Measurements from ENCODE around the gene OR10Z1.

Gene OR10Z1, protein sequence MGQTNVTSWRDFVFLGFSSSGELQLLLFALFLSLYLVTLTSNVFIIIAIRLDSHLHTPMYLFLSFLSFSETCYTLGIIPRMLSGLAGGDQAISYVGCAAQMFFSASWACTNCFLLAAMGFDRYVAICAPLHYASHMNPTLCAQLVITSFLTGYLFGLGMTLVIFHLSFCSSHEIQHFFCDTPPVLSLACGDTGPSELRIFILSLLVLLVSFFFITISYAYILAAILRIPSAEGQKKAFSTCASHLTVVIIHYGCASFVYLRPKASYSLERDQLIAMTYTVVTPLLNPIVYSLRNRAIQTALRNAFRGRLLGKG

DNA sequence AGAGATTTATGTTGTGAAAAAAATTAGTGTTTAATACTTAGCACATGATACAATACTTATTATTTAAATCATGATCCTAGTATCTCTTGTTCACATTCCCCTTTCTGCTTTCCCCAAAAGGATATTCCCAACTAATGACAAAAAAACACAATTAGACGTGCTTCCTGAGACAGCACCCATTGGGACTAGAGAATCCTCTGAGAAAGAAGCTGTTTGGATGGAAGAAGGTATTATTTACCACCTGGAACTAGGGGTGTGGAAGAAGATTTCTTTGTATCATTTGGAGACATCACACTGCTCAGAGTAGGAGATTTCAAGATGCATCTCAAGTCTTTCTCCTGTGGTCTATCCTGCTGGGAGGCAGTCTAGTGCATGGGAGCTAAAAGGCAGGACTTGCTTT is at the start of gene OR10Z1:
TSS of gene OR10Z1 (plus strand) at position 301 of the 400 bp plus-strand sequence. CDS start 1,171 bp downstream, outside the sequence.
- DNase-seq (ENCODE audit: low read depth in 2 of 3, low spot score in 2 of 3), result no peak

- DNase-seq (ENCODE audit: low read depth in 2 of 3, low spot score in 2 of 3), result no peak
These were observed 45.4 kb upstream of the OR10Z1 start for GRCh38 chr1:158559696-158560095.

DNA sequence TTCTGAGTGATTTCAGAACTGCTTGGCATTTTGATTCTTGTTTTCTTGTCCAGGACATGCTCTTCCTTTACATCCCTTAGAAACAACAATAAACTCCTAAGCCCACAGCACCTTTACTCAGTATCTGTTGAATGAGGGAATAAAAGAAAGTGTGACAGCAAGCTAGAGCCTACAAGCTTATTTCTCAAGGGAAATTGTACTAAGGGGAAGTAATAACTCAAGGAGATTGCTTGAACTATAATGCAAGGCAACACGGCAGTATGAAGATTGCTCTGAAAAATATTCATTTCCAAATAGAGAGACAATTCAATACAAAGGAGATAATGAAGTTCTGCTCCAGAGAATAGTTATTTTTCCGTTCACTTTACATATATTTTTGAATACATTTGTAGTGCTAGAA is 41.2 kb upstream of the OR10Z1 start:
- no peak for DNase-seq (ENCODE audit: low read depth in 2 of 3, low spot score in 2 of 3)

DNA sequence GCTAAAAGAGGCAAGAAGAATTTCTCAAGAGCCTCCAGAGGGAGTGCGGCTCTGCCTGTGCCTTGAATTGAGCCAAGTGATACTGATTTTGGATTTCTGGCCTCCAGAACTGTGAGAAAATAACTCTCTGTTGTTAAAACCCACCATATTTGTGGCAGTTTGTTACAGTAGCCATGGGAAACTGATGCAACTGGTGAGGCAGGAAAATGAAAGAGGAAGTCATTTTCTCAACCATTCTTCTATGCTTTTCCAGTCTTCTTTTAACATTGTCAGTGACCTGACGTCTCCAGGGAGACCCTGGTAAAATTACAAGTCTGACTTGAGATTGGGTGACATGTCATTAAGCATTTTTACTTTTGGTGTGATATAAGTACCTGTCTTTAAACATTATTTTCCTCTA is 40.5 kb upstream of the OR10Z1 start:
- no peak for DNase-seq (ENCODE audit: low read depth in 2 of 3, low spot score in 2 of 3)

DNA sequence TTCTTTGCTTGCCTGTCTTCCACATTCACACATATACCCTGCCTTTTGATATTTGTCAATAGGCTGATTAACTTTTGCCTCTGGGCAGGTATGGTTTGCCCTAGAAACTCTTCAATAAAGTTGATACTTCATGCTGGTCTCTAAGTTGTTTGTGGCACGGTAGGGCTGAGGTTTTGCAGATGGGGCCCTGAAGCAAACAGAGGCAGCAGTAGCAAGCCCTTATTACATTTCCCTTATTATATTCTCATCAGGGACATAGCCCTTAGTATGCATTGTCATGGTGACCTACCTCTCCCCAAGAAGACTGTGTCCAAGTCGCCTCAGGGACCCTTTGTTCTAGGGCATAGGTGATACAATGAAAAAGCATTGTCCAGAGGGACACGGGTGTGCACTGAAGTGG is 34.6 kb upstream of the OR10Z1 start, which contains the start of gene OR6P1:
TSS of gene OR6P1 (minus strand) at position 101 of the 400 bp plus-strand sequence. CDS start 6,976 bp downstream, outside the sequence.
- no peak for DNase-seq (ENCODE audit: low read depth in 2 of 3, low spot score in 2 of 3)

GRCh38 chr1:158572226-158572625 is 32.8 kb upstream of the OR10Z1 start:
- DNase-seq (ENCODE audit: low read depth in 2 of 3, low spot score in 2 of 3), result no peak

GRCh38 chr1:158577561-158577960 is 27.5 kb upstream of the OR10Z1 start:
- no peak for DNase-seq (ENCODE audit: low read depth in 2 of 3, low spot score in 2 of 3)

GRCh38 chr1:158579733-158580132 is 25.3 kb upstream of the OR10Z1 start, which contains the start of gene OR10X1:
OR10X1 (minus strand) TSS chr1:158579899; CDS start chr1:158579899, 0 bp downstream.
- no peak for DNase-seq (ENCODE audit: low read depth in 2 of 3, low spot score in 2 of 3)

DNA sequence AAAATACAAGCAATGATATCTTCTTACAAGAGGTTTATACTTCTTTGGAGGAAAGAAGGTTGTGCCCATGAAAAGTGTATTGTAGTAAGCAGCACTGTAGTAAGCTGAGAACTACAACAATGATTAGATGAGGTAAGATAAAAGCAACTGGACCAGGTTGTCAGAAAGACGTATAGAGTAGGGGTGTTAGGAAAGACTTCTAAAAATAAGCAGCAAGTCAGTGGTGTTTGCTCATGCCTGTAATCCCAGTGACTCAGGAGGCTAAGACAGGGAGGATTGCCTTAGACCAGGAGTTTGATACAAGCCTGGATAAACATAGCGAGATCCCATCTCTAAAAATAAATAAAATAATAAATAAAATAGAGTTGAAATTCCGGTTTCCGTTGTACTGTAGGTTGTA is 21.1 kb upstream of the OR10Z1 start:
- no peak for DNase-seq (ENCODE audit: low read depth in 2 of 3, low spot score in 2 of 3)

GRCh38 chr1:158586942-158587341 is 18.1 kb upstream of the OR10Z1 start:
- no peak for DNase-seq (ENCODE audit: low read depth in 2 of 3, low spot score in 2 of 3)

- DNase-seq (ENCODE audit: low read depth in 2 of 3, low spot score in 2 of 3), result no peak
These were observed 4.3 kb upstream of the OR10Z1 start for GRCh38 chr1:158600735-158601134.

DNA sequence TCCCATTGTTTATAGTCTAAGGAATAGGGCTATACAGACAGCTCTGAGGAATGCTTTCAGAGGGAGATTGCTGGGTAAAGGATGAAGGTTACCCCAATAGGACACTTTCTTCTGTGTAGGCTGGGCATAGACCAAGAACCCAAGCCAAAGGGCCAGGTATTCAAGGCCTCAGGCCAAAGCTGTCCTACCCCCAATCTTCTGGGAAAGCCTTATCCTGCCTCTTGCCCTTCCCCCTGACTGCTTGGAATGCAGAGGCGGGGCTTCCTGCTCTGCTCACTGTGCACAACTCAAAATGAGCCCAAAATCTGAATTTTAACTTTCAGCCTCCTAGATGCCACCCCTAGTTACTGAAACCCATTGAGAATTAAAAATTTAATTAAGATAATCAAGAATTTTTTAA is 2.2 kb downstream of the OR10Z1 start:
- DNase-seq (ENCODE audit: low read depth in 2 of 3, low spot score in 2 of 3), result no peak

DNA sequence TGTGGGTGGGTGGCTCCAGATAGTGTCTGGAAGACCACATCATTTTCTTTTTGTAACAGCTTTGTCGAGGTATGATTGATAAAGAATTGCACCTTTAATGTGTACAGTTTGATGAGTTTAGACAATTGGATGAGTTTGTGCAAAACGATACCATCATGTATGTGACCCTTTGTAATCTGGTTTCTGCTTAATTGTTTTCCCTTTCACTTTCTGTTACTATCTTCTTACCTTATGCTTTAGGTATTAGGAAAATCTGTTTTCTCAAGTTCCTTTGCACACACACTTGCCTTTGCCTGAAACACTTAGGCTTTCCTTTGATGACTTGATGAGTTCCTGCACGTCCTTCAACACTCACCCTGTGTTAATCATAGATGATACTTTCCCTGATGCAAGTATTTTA is 6.8 kb downstream of the OR10Z1 start:
- no peak for DNase-seq (ENCODE audit: low read depth in 2 of 3, low spot score in 2 of 3)

GRCh38 chr1:158613764-158614163 is 8.7 kb downstream of the OR10Z1 start:
- DNase-seq (ENCODE audit: low read depth in 2 of 3, low spot score in 2 of 3), result no peak

DNA sequence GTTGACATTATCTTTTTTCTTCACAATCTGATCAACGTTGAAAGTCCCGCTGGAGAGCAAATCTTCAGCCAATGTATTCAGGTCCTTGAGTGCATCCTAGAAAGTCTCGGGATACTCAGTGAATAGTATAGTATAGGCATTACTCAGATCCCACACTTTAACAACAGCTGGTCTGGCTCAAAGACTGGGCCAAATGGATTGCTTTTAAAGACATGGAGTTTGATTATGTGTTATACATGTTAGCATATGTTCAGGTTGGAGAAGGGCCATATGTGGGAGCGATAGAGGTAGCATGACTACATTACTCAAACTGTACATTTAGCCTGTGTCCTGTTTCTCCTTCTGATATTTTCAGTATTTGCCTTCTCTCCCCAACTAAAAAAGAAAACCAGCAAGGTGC is 33.1 kb downstream of the OR10Z1 start:
- no peak for DNase-seq (ENCODE audit: low read depth in 2 of 3, low spot score in 2 of 3)

DNA sequence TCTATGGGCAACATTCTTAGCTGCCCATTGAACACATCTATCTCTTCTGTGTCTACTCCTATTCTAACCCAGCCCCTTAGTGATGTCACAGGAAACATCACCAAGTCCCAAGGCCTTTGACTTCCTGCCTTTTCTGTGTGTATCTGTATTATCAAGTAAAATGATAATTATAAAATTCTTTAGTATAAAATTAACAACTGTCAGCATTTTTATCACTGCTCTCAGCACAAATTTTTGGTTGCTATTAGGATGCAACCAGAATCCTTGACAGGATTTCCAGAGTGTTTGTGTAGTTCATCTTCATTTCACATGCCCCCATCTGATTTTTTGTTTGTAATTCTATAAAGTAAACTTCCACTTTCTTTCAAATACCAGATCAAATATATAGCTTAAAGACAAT is 33.8 kb downstream of the OR10Z1 start:
- DNase-seq (ENCODE audit: low read depth in 2 of 3, low spot score in 2 of 3), result no peak

- DNase-seq (ENCODE audit: low read depth in 2 of 3, low spot score in 2 of 3), result no peak
These were observed 39.4 kb downstream of the OR10Z1 start for GRCh38 chr1:158644449-158644848.

GRCh38 chr1:158646465-158646864 is 41.4 kb downstream of the OR10Z1 start:
- DNase-seq (ENCODE audit: low read depth in 2 of 3, low spot score in 2 of 3), result no peak

DNA sequence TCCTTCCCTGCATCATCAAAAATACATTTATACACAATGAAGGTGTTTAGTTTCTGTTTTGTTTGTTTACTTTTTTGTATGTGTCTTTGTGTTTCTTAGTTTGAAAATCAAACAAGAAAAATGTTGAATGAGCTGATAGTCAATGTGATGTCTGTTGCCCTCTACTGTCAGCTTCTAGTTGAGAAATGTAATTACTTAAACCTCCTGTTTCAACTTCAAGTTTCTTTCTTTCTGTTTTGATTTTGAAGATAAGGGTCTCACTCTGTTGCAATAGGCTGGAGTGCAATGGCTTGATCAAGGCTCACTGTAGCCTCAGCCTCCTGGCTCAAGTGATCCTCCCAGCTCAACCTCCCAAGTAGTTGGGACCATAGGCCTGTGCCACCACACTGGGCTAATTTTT is 44.0 kb downstream of the OR10Z1 start:
- no peak for DNase-seq (ENCODE audit: low read depth in 2 of 3, low spot score in 2 of 3)

GRCh38 chr1:158652721-158653334 is 47.8 kb downstream of the OR10Z1 start:
- DNase-seq (ENCODE audit: low read depth in 2 of 3, low spot score in 2 of 3), result no peak

GRCh38 chr1:158654086-158654485 is 49.0 kb downstream of the OR10Z1 start:
- DNase-seq (ENCODE audit: low read depth in 2 of 3, low spot score in 2 of 3), result no peak

DNA sequence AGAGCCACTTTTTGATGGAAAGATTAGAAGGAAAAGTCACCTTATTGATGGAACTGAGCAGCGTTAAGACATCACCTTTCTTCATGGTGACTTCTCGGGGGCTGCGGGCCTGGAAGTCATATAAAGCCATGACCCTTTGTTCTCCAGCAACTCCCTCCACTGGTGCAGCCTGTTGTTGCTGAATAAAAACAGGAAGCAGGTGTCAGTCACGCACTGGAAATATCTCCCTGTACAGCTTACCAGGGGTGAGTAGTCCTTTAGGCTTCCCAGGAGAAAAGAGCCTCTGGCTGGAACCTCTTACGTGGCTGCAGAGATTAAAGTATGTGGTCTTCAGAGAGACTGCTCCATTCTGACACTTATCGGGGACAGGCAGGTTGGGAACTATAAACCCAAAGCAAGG is 49.5 kb downstream of the OR10Z1 start:
- DNase-seq (ENCODE audit: low read depth in 2 of 3, low spot score in 2 of 3), result no peak

Measured in activated CD8-positive, alpha-beta memory T cell treated with anti-CD3 and anti-CD28 coated beads for 48 hours (primary cell).